Fibroblast of peridontal ligament (primary cell): Measurements from ENCODE around the gene PTPRM.
A peak's percentile ranks its signal among the peaks of the same experiment; 100 is the strongest.

Experiments used
- DNase-seq: peaks from one replicate; pipeline ENCODE4 v3.0.0-alpha.2; 2010; ENCODE audit errors: extremely low read depth

The PTPRM gene

GRCh38 chr18:7626922-7627440, 59.9 kb downstream of the PTPRM start:
- peak; percentile 48 for DNase-seq

- no peak for DNase-seq
These were observed 62.3 kb downstream of the PTPRM start for GRCh38 chr18:7629416-7629815.

GRCh38 chr18:7630731-7631442, 63.8 kb downstream of the PTPRM start:
- no peak for DNase-seq

- DNase-seq: no peak
These were observed 65.3 kb downstream of the PTPRM start for GRCh38 chr18:7632152-7633098.

- peak; percentile 18 for DNase-seq
These were observed 66.1 kb downstream of the PTPRM start for GRCh38 chr18:7633171-7633570.

- no peak for DNase-seq
These were observed 68.8 kb downstream of the PTPRM start for GRCh38 chr18:7635948-7636347.

GRCh38 chr18:7637269-7637668, 70.2 kb downstream of the PTPRM start:
- DNase-seq: no peak

GRCh38 chr18:7638321-7638720, 71.2 kb downstream of the PTPRM start:
- no peak for DNase-seq

- no peak for DNase-seq
These were observed 74.7 kb downstream of the PTPRM start for GRCh38 chr18:7641813-7642212.

GRCh38 chr18:7642331-7642890, 75.3 kb downstream of the PTPRM start:
- DNase-seq: no peak

GRCh38 chr18:7645756-7646155, 78.6 kb downstream of the PTPRM start:
- DNase-seq: no peak

GRCh38 chr18:7646174-7646886, 79.2 kb downstream of the PTPRM start:
- DNase-seq: no peak

- DNase-seq: no peak
These were observed 80.4 kb downstream of the PTPRM start for GRCh38 chr18:7647500-7647899.

GRCh38 chr18:7657050-7657449, 89.9 kb downstream of the PTPRM start:
- no peak for DNase-seq

GRCh38 chr18:7657937-7658336, 90.8 kb downstream of the PTPRM start:
- no peak for DNase-seq

GRCh38 chr18:7658701-7659100, 91.6 kb downstream of the PTPRM start:
- DNase-seq: no peak

GRCh38 chr18:7661207-7661606, 94.1 kb downstream of the PTPRM start:
- DNase-seq: no peak

GRCh38 chr18:7662866-7663265, 95.8 kb downstream of the PTPRM start:
- DNase-seq: no peak

- DNase-seq: no peak
These were observed 96.5 kb downstream of the PTPRM start for GRCh38 chr18:7663366-7664312.

- no peak for DNase-seq
These were observed 99.2 kb downstream of the PTPRM start for GRCh38 chr18:7666195-7666776.
